Body of pancreas (tissue), 4 donors: ENCODE measurements around the gene DNAH3.

Experiments used
- CTCF ChIP-seq, 7 experiments: fragments of 450-650 bp in 4 of 7; fragments of 200-600 bp in 3 of 7; sonication (generic) in 3 of 7; IDR thresholded peaks; one replicate each; pipeline ENCODE4 v1.5.1; 2016 to 2019; ENCODE audit warnings: antibody characterized with exemption in 7 of 7
- POLR2A ChIP-seq, 3 donors: fragments of 450-650 bp; IDR thresholded peaks; one replicate each; pipeline ENCODE4 v1.6.1; 2016; ENCODE audit warnings: antibody characterized with exemption in 3 of 3, mild to moderate bottlenecking in 2 of 3

GRCh38 chr16:21103941-21104860, 46.4 kb downstream of the DNAH3 start:
- TF ChIP-seq CTCF (IDR thresholded peaks at IDR 0.05) (no peak), POLR2A (IDR thresholded peaks at IDR 0.05) (no peak)
